ENCODE data around the gene MAP6. TPM values are rescaled to one million over a fixed set of nuclear protein-coding genes. Genes with fewer than 3 reads are reported as not detected.

The MAP6 gene
- total and polyA plus RNA-seq, 9 of the 15 experiments (the other 6 are each of a cell fraction or from before 2014, with no cell fraction given), result not detected

DNA sequence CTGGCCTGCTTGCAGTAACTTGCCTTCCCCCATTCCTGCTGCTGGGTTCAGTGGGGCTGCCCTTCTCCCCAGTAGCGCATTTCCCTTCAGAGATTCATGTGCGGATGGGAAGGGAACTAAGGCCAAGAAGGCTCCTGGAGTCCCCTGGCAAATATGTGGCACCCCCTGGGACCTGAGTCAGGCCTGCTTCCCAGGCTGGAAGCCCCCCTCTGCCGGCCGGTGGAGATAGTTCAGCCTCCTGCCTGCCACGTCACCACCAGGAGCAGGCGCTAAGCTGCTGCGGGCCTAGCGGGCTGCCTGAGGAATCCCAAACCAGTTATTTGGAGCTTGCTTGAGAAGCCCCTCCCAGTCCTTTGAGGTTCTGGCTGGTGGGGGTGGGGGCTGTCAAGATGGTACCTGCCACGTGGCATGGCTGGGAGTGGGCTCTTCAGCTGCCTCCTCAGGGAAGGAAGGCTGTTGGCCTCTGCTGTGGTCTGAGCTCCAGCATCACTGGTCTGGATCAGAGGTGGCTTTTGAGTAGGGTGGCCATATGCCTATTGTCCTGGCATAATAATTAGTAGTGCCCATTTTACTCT, 104.8 kb downstream of the MAP6 start (continued):
- TF ChIP-seq RREB1 (CRISPR knock-in tag; IDR thresholded peaks at IDR 0.05), result no peak
- TF ChIP-seq ZNF668 (CRISPR knock-in tag; IDR thresholded peaks at IDR 0.05), result no peak
- no peak for TF ChIP-seq SAP30 (IDR thresholded peaks at IDR 0.05; ENCODE audit: borderline replicate concordance, insufficient read depth, low read depth, low read length, poor library complexity, severe bottlenecking)
- no peak for TF ChIP-seq POLR2A (conservative IDR thresholded peaks at IDR 0.05)
- TF ChIP-seq, protein P1, sequence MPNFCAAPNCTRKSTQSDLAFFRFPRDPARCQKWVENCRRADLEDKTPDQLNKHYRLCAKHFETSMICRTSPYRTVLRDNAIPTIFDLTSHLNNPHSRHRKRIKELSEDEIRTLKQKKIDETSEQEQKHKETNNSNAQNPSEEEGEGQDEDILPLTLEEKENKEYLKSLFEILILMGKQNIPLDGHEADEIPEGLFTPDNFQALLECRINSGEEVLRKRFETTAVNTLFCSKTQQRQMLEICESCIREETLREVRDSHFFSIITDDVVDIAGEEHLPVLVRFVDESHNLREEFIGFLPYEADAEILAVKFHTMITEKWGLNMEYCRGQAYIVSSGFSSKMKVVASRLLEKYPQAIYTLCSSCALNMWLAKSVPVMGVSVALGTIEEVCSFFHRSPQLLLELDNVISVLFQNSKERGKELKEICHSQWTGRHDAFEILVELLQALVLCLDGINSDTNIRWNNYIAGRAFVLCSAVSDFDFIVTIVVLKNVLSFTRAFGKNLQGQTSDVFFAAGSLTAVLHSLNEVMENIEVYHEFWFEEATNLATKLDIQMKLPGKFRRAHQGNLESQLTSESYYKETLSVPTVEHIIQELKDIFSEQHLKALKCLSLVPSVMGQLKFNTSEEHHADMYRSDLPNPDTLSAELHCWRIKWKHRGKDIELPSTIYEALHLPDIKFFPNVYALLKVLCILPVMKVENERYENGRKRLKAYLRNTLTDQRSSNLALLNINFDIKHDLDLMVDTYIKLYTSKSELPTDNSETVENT (CRISPR knock-in tag; IDR thresholded peaks at IDR 0.05), result no peak
- no peak for TF ChIP-seq RFX1 (IDR thresholded peaks at IDR 0.05)
- no peak for TF ChIP-seq HMG20A (CRISPR knock-in tag; conservative IDR thresholded peaks at IDR 0.05)
- peak; percentile 69 for TF ChIP-seq BRD9 (IDR thresholded peaks at IDR 0.05; ENCODE audit: low read depth, partially characterized antibody)
- TF ChIP-seq NFE2 (IDR thresholded peaks at IDR 0.05; ENCODE audit: low read depth), result peak; percentile 45; the same call in 1 of the 2 replicates
- no peak for TF ChIP-seq NFATC3 (IDR thresholded peaks at IDR 0.05)
- TF ChIP-seq ZNF561 (CRISPR knock-in tag; conservative IDR thresholded peaks at IDR 0.05), result no peak
- TF ChIP-seq RBFOX2 (IDR thresholded peaks at IDR 0.05; ENCODE audit: low read depth, low read length), result peak; percentile 78
- TF ChIP-seq SETDB1 (IDR thresholded peaks at IDR 0.05; ENCODE audit: low read length), result no peak
- peak; percentile 94 for TF ChIP-seq CREM (IDR thresholded peaks at IDR 0.05; ENCODE audit: low read depth)
- no peak for TF ChIP-seq PKNOX1 (IDR thresholded peaks at IDR 0.05)
- TF ChIP-seq, protein P2, sequence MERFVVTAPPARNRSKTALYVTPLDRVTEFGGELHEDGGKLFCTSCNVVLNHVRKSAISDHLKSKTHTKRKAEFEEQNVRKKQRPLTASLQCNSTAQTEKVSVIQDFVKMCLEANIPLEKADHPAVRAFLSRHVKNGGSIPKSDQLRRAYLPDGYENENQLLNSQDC (CRISPR knock-in tag; IDR thresholded peaks at IDR 0.05), result no peak
- TF ChIP-seq SP1 (CRISPR knock-in tag; IDR thresholded peaks at IDR 0.05), result peak; percentile 36; the same call in 1 of the 2 replicates
- TF ChIP-seq ZNF696 (CRISPR knock-in tag; conservative IDR thresholded peaks at IDR 0.05), result no peak
- TF ChIP-seq KLF16 (IDR thresholded peaks at IDR 0.05), result no peak
- TF ChIP-seq KDM2B (CRISPR knock-in tag; IDR thresholded peaks at IDR 0.05), result no peak
- TF ChIP-seq CBFB (CRISPR knock-in tag; IDR thresholded peaks at IDR 0.05), result 0 out of 2 replicates have a peak, but pooled peaks have one; percentile 17
- TF ChIP-seq DIDO1 (tag; IDR thresholded peaks at IDR 0.05; ENCODE audit: low read depth), result no peak

Measured in K562 (cell line).